ENCODE data around the gene ZSCAN30. TPM values are rescaled to one million over a fixed set of nuclear protein-coding genes. Genes with fewer than 3 reads are reported as not detected.

Gene ZSCAN30
- total and polyA plus RNA-seq, 2 of the 13 experiments (the other 11 are each of a cell fraction or from before 2014, with no cell fraction given): 7.4 to 7.7 TPM

DNA sequence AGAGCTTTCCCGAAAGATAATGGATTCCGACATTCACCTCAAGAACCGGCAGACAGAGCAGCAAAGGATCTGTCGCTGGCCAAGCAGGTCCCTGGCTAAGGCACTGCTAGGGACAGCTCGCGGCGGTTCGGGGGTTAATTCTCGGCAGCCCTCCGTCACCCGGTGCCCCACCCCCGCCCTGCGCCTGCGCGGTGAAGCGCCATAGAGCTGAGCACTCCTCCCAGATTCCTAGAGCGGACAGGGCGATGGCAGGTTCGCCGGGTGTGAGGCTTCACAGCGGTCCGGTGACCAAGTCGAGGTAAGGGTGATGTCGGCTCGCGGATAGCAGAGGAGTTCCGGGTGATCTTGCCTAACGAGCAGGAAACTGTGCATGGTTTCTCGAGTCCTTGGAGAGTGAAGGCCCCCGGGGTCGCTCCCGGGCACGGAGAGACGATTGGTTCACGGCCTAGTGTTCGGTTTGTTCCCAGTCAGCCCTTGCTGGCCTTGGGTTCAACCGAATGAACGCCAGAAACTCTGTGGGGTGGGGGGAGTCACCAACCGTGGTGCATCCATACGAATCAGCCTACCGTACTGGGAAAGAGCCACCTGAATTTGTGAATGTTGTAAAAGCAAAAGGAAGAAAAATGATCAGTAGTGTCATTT lies at the start of gene ZSCAN30 (continued):
- TF ChIP-seq FOXP4 (CRISPR knock-in tag; IDR thresholded peaks at IDR 0.05) (peak; percentile 51; the same call in 1 of the 2 replicates), HMG20A (CRISPR knock-in tag; IDR thresholded peaks at IDR 0.05; ENCODE audit: borderline replicate concordance) (no peak; the same call in 1 of the 2 replicates), ZNF564 (CRISPR knock-in tag; IDR thresholded peaks at IDR 0.05) (no peak; the same call in 1 of the 2 replicates), PAF1 (CRISPR knock-in tag; IDR thresholded peaks at IDR 0.05) (no peak), ZBTB25 (CRISPR knock-in tag; IDR thresholded peaks at IDR 0.05) (peak; percentile 78; the same call in 1 of the 2 replicates), SATB2 (CRISPR knock-in tag; IDR thresholded peaks at IDR 0.05) (no peak), ZNF333 (CRISPR knock-in tag; IDR thresholded peaks at IDR 0.05; ENCODE audit: borderline replicate concordance) (peak; percentile 97), DRAP1 (CRISPR knock-in tag; IDR thresholded peaks at IDR 0.05) (peak; percentile 64), SKI (IDR thresholded peaks at IDR 0.05; ENCODE audit: partially characterized antibody) (no peak), EHMT2 (IDR thresholded peaks at IDR 0.05; ENCODE audit: borderline replicate concordance, low read depth, low read length) (no peak; the same call in 1 of the 2 replicates), RFXANK (CRISPR knock-in tag; IDR thresholded peaks at IDR 0.05) (no peak), BHLHE40 (IDR thresholded peaks at IDR 0.05; ENCODE audit: low read length) (peak; percentile 28; the same call in 1 of the 2 replicates), ZNF367 (CRISPR knock-in tag; IDR thresholded peaks at IDR 0.05; ENCODE audit: borderline replicate concordance) (no peak), PHF5A (CRISPR knock-in tag; IDR thresholded peaks at IDR 0.05; ENCODE audit: low read depth, unreplicated experiment) (peak; percentile 50), ZNF775 (CRISPR knock-in tag; IDR thresholded peaks at IDR 0.05; ENCODE audit: borderline replicate concordance) (no peak), BATF2 (CRISPR knock-in tag; IDR thresholded peaks at IDR 0.05) (no peak), LCORL (IDR thresholded peaks at IDR 0.05) (no peak), LCORL (CRISPR knock-in tag; IDR thresholded peaks at IDR 0.05) (peak; percentile 70; the same call in 1 of the 2 replicates), MEF2D (CRISPR knock-in tag; IDR thresholded peaks at IDR 0.05) (peak; percentile 83), ZNF136 (CRISPR knock-in tag; IDR thresholded peaks at IDR 0.05; ENCODE audit: low read depth) (0 out of 2 replicates have a peak, but pooled peaks have one; percentile 32), ZNF274 (CRISPR knock-in tag; IDR thresholded peaks at IDR 0.05) (peak; percentile 91)
- TF ChIP-seq, protein P1, sequence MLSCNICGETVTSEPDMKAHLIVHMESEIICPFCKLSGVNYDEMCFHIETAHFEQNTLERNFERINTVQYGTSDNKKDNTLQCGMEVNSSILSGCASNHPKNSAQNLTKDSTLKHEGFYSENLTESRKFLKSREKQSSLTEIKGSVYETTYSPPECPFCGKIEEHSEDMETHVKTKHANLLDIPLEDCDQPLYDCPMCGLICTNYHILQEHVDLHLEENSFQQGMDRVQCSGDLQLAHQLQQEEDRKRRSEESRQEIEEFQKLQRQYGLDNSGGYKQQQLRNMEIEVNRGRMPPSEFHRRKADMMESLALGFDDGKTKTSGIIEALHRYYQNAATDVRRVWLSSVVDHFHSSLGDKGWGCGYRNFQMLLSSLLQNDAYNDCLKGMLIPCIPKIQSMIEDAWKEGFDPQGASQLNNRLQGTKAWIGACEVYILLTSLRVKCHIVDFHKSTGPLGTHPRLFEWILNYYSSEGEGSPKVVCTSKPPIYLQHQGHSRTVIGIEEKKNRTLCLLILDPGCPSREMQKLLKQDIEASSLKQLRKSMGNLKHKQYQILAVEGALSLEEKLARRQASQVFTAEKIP (CRISPR knock-in tag; IDR thresholded peaks at IDR 0.05; ENCODE audit: borderline replicate concordance): 0 out of 2 replicates have a peak, but pooled peaks have one; percentile 69

Measured in HepG2 (cell line).